Endothelial cell of umbilical vein (primary cell): Measurements from ENCODE around the gene EXOC7. TPM values are rescaled to one million over a fixed set of nuclear protein-coding genes. Genes with fewer than 3 reads are reported as not detected.
A peak's percentile ranks its signal among the peaks of the same experiment; 100 is the strongest.

Source experiments
- BruUV-seq: library from RNA; stranded (reverse); fragments of 400-500 nt; replicated peaks from 2 replicates; lab custom pipeline; 2021; lab: Mats Ljungman, UMichigan
- CTCF ChIA-PET: fragments of 300-600, 350-600 bp; sonication (Branson Sonifier 250); formaldehyde crosslinking; loops from one replicate; lab custom pipeline; 2021; ENCODE audit warnings: antibody characterized with exemption, inconsistent platforms; lab: Charles Lee
- POLR2A ChIA-PET: fragments of 300-600, 350-600 bp; sonication (Branson Sonifier 250); formaldehyde crosslinking; loops from one replicate; lab custom pipeline; 2021; ENCODE audit warnings: antibody characterized with exemption, inconsistent platforms; lab: Charles Lee
- DNase-seq: peaks from one replicate; pipeline ENCODE4 v3.0.0-alpha.2; 2011; ENCODE audit warnings: low read depth, low spot score
- FAIRE-seq: peaks from 2 replicates; lab custom pipeline; 2011; peaks lifted over from hg19 to GRCh38; lab: Jason Lieb, UNC
- H2AFZ ChIP-seq: 2 replicates; pipeline ENCODE4 v1.6.0; 2012; ENCODE audit warnings: low read depth, low read length, control low read depth, inconsistent platforms
- H3K27ac ChIP-seq: 2 replicates; pipeline ENCODE4 v1.5.1; 2011; ENCODE audit warnings: low read depth, mild to moderate bottlenecking, control low read depth, low read length, moderate library complexity; ENCODE audit not compliant: insufficient read depth
- H3K27me3 ChIP-seq, 2 experiments: 2 replicates each; pipeline versions ENCODE4 v1.6.0 to v1.6.1; 2011; ENCODE audit warnings: low read length in 2 of 2, mixed read lengths in 1 of 2; ENCODE audit not compliant: control insufficient read depth in 2 of 2, insufficient read depth in 2 of 2
- H3K36me3 ChIP-seq, 2 experiments: 2 replicates in 1 of 2; 3 replicates in 1 of 2; pipeline ENCODE4 v1.5.1; 2011; ENCODE audit warnings: low read length in 2 of 2, mild to moderate bottlenecking in 1 of 2, moderate library complexity in 1 of 2; ENCODE audit not compliant: control insufficient read depth in 2 of 2, insufficient read depth in 2 of 2; ENCODE audit errors: extremely low read depth in 1 of 2
- H3K4me1 ChIP-seq: 3 replicates; pipeline ENCODE4 v1.5.1; 2011; ENCODE audit warnings: mild to moderate bottlenecking, low read length; ENCODE audit not compliant: control insufficient read depth, insufficient read depth; ENCODE audit errors: extremely low read depth
- H3K4me2 ChIP-seq: 2 replicates; pipeline ENCODE4 v1.6.1; 2011; ENCODE audit warnings: low read length, control low read depth, mixed read lengths; ENCODE audit not compliant: insufficient read depth
- H3K4me3 ChIP-seq, 3 experiments: fragments of 200-600 bp in 1 of 3; sonication (generic), shearing (Covaris generic) in 1 of 3; replicated peaks in 1 of 3; 2 replicates each; pipeline ENCODE4 v1.5.1; 2011 to 2016; ENCODE audit warnings: control low read depth in 3 of 3, low read length in 3 of 3, mild to moderate bottlenecking in 2 of 3, inconsistent platforms in 1 of 3, low read depth in 1 of 3, moderate library complexity in 1 of 3; ENCODE audit not compliant: insufficient read depth in 1 of 3
- H3K79me2 ChIP-seq: 2 replicates; pipeline ENCODE4 v1.6.0; 2012; ENCODE audit warnings: low read length, inconsistent platforms; ENCODE audit not compliant: control insufficient read depth, insufficient read depth
- H3K9ac ChIP-seq: replicated peaks from 2 replicates; pipeline ENCODE3; 2011; ENCODE audit warnings: low read length, control low read depth; ENCODE audit not compliant: insufficient read depth; ENCODE audit errors: extremely low read depth
- H3K9me1 ChIP-seq: replicated peaks from 3 replicates; pipeline ENCODE4 v1.6.0; 2011; ENCODE audit warnings: mild to moderate bottlenecking, low read length; ENCODE audit not compliant: control insufficient read depth, insufficient read depth; ENCODE audit errors: extremely low read depth
- H3K9me3 ChIP-seq: replicated peaks from 2 replicates; pipeline ENCODE4 v1.5.1; 2012; ENCODE audit warnings: low read length, inconsistent platforms; ENCODE audit not compliant: control insufficient read depth, insufficient read depth
- H4K20me1 ChIP-seq: replicated peaks from 2 replicates; pipeline ENCODE3; 2011; ENCODE audit warnings: mild to moderate bottlenecking, low read length; ENCODE audit not compliant: control insufficient read depth, insufficient read depth; ENCODE audit errors: extremely low read depth
- EZH2 ChIP-seq: IDR thresholded peaks from 2 replicates; pipeline ENCODE4 v1.6.1; 2012; ENCODE audit warnings: borderline replicate concordance, low read depth, mild to moderate bottlenecking, moderate library complexity, low read length, inconsistent platforms; ENCODE audit not compliant: severe bottlenecking
- FOS ChIP-seq: IDR thresholded peaks from 2 replicates; pipeline ENCODE4 v1.6.1; 2011; ENCODE audit warnings: mild to moderate bottlenecking, low read length, moderate library complexity, borderline replicate concordance; ENCODE audit not compliant: insufficient read depth
- GATA2 ChIP-seq: IDR thresholded peaks from 2 replicates; pipeline ENCODE4 v1.7.0; 2011; ENCODE audit warnings: low read depth, mild to moderate bottlenecking, moderate library complexity, mixed read lengths, low read length; ENCODE audit not compliant: insufficient read length, insufficient read depth
- JUN ChIP-seq: IDR thresholded peaks from 2 replicates; pipeline ENCODE4 v1.6.1; 2011; ENCODE audit warnings: borderline replicate concordance, low read depth; ENCODE audit not compliant: insufficient read length, insufficient read depth
- MYC ChIP-seq: IDR thresholded peaks from one replicate; pipeline ENCODE4 v1.6.1; 2011; ENCODE audit warnings: mild to moderate bottlenecking, low read depth, low read length
- POLR2A ChIP-seq: IDR thresholded peaks from 2 replicates; pipeline ENCODE4 v1.6.1; 2012; ENCODE audit warnings: low read depth, mild to moderate bottlenecking, control low read depth, low read length
- POLR2AphosphoS5 ChIP-seq: IDR thresholded peaks from 2 replicates; pipeline ENCODE4 v1.6.1; 2012; ENCODE audit warnings: low read depth, mild to moderate bottlenecking, control low read depth, low read length, moderate library complexity; ENCODE audit not compliant: insufficient read depth
- dilution Hi-C: fragments of 300-500 bp; cut with MboI; formaldehyde crosslinking; loops from one replicate; pipeline ENCODE4 v1.15.0; 2019; ENCODE audit warnings: low sequenced_read_pairs; ENCODE audit not compliant: extremely low pct_ligation_motif_present
- intact Hi-C: fragments of 100-400 bp; cut with micrococcal nuclease; formaldehyde crosslinking; loops from one replicate; pipeline ENCODE4 v1.10.0; 2022
- polyA plus RNA-seq, 4 experiments: library from polyadenylated mRNA; depleted of rRNA in 3 of 4; stranded (reverse) in 3 of 4; unstranded in 1 of 4; fragments of >200 nt; gene quantifications; 2 replicates each; pipeline versions ENCODE4 v1.2.1 to v1.2.3, GENCODE V29; 2011 to 2012; ENCODE audit warnings: missing spikeins in 1 of 4
- total RNA-seq: library from RNA; stranded (reverse); gene quantifications from 2 replicates; pipeline ENCODE4 v1.2.3, GENCODE V29; 2021
- TF ChIP-seq, protein P1 (sequence below), 2 donors: IDR thresholded peaks; 1 replicate in 1 of 2; 2 replicates in 1 of 2; pipeline ENCODE4 v1.5.1; 2011; ENCODE audit warnings: low read length in 2 of 2, mild to moderate bottlenecking in 2 of 2, moderate library complexity in 2 of 2, control low read depth in 1 of 2, inconsistent platforms in 1 of 2, low read depth in 1 of 2; ENCODE audit not compliant: insufficient read depth in 1 of 2; ENCODE audit errors: extremely low read depth in 1 of 2
- TF ChIP-seq, protein P2 (sequence below): IDR thresholded peaks from 2 replicates; pipeline ENCODE4 v1.6.1; 2011; ENCODE audit not compliant: insufficient read depth, insufficient read length

EXOC7 gene
- total and polyA plus RNA-seq, 2 donors (not counting 3 experiments of a cell fraction or from before 2014, with no cell fraction given) = 91.5 to 137 TPM

DNA sequence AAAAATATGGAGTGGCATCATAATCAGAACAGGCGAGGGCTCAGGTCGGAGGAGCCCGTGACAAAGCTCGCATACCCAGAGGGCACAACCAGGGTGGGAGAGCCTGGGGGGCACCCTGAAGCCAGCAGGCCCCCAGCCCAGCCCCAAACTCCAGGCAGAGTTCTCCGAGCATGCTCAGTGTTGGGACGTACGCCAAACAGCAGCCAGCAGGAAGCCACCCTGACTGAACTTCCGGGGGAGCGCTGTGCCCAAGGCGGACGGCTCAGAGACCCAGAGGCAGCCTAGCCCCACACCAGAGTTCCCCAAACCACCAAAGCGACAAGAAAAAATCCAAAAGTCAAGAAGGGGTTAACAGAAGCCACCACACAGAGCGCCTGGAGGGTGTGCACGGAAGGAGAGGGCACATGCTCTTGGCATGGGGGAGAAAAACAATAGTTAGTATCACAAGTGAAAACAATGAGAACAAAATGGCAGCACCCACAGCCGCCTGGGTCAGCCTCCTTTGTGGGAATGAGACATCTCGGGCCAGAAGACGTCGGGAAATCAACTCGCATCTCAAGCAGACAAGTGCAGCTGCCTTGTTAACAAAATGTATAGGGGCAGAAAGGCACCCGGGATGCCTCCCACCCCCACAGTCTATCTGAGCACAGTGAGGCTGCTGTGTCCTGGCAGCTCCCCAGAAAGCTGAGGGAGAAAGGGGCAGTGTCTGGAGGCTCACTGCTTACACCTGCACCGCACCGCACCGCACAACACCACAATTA is 11.9 kb downstream of the EXOC7 start:
- FAIRE-seq = peak; percentile 81
- Histone ChIP-seq H3K9me3 (no peaks in the 10 kb centered on the region), H3K9ac (no peak overlapping the region), H3K27ac (peak overlapping the region; percentile 72), H3K4me1 (peaks cover 10% of the 10 kb centered on the region), H3K4me2 (peak overlapping the region; percentile 1), H3K79me2 (no peaks in the 10 kb centered on the region), H3K27me3 (no peaks in the 10 kb centered on the region), H3K36me3 (peaks cover 8 to 62% of the 10 kb centered on the region in 2 experiments), H3K9me1 (no peaks in the 10 kb centered on the region), H3K4me3 (no peak overlapping the region), H2AFZ (peak overlapping the region; percentile 88), H4K20me1 (no peaks in the 10 kb centered on the region)
- ChIA-PET CTCF (interaction anchor here (0.6 to 1.4 kb wide), 4 partner anchors 11 to 19 kb away, joined by 3 to 4 read pairs (median 3); partner anchors contain the start of genes GALR2 and SRP68), POLR2A (interaction anchor here (0.6 to 0.7 kb wide), 2 partner anchors 31 to 57 kb away, joined by 3 to 9 read pairs; no protein-coding TSS in a partner anchor)
- TF ChIP-seq POLR2A = peak; percentile 53
- TF ChIP-seq JUN = no peak
- BruUV-seq = no TSS peak
- intact Hi-C loops = loop anchor here (1.0 kb wide), 1 partner anchor 12 kb away; the partner anchor contains the start of gene EXOC7
- peak; percentile 50 for DNase-seq
- dilution Hi-C loops = no loop called here

DNA sequence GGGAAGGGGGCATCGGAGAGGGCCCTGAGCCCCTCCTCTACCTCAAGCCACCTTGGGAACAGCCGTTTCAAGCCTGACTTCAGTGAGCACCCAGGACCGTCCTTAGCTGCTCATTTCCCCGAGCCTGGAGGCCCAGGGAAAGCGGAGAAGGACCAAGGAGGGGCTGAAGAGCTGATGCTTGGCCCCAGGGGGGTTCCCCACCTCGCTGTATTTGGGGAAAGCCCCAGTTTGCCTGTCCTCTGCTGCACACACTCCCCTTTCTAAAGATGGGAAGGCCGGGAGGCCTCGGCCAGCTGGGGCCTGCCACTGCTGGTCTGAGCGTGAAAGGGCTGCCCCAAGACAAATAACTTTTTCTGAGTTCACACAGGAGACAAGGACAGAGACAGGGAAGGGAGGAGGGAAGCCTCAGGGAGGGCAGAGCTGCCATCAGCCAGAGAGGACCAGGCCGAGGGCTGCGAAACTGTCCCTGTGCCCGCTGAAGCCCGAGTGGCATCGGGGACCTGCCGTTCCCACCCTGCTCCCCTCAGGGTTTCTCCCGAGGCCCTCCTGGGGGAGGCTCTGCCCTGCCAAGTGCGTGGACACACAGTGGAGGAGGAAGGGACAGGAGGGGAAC is 13.0 kb downstream of the EXOC7 start:
- Histone ChIP-seq H3K27me3 (no peaks in the 10 kb centered on the region), H3K9me3 (no peaks in the 10 kb centered on the region), H3K4me1 (peaks cover 10% of the 10 kb centered on the region), H3K79me2 (no peaks in the 10 kb centered on the region), H3K36me3 (peaks cover 6 to 66% of the 10 kb centered on the region in 2 experiments), H4K20me1 (no peaks in the 10 kb centered on the region), H3K4me2 (no peak overlapping the region), H3K4me3 (no peak overlapping the region), H2AFZ (no peak overlapping the region), H3K9me1 (no peaks in the 10 kb centered on the region), H3K9ac (no peak overlapping the region), H3K27ac (no peak overlapping the region)
- TF ChIP-seq JUN = no peak
- TF ChIP-seq POLR2A = no peak
- TF ChIP-seq, protein P1, sequence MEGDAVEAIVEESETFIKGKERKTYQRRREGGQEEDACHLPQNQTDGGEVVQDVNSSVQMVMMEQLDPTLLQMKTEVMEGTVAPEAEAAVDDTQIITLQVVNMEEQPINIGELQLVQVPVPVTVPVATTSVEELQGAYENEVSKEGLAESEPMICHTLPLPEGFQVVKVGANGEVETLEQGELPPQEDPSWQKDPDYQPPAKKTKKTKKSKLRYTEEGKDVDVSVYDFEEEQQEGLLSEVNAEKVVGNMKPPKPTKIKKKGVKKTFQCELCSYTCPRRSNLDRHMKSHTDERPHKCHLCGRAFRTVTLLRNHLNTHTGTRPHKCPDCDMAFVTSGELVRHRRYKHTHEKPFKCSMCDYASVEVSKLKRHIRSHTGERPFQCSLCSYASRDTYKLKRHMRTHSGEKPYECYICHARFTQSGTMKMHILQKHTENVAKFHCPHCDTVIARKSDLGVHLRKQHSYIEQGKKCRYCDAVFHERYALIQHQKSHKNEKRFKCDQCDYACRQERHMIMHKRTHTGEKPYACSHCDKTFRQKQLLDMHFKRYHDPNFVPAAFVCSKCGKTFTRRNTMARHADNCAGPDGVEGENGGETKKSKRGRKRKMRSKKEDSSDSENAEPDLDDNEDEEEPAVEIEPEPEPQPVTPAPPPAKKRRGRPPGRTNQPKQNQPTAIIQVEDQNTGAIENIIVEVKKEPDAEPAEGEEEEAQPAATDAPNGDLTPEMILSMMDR (IDR thresholded peaks at IDR 0.05; ENCODE audit: extremely low read depth in 1 of 2, insufficient read depth in 1 of 2, low read depth in 1 of 2, low read length in 2 of 2) = no peak
- TF ChIP-seq MYC = no peak
- TF ChIP-seq FOS = no peak
- TF ChIP-seq GATA2 = no peak
- TF ChIP-seq, protein P2, sequence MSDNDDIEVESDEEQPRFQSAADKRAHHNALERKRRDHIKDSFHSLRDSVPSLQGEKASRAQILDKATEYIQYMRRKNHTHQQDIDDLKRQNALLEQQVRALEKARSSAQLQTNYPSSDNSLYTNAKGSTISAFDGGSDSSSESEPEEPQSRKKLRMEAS = no peak
- TF ChIP-seq EZH2 = no peak
- TF ChIP-seq POLR2AphosphoS5 = no peak
- DNase-seq (no peak), FAIRE-seq (no peak)
- BruUV-seq = no TSS peak
- dilution Hi-C loops (no loop called here), intact Hi-C loops (loop anchor here (1.0 kb wide), 1 partner anchor 13 kb away; the partner anchor contains the start of gene EXOC7)
- ChIA-PET POLR2A (no interaction called here), CTCF (interaction anchor here (1.4 kb wide), 1 partner anchor 12 kb away, joined by 4 read pairs; no protein-coding TSS in a partner anchor)
